ENCODE measurements around the gene TOP3A.

The TOP3A gene

GRCh38 chr17:18263885-18264682 is 50.7 kb downstream of the TOP3A start:
- no peak for DNase-seq (ENCODE audit: low read depth)
- TF ChIP-seq, protein P1, sequence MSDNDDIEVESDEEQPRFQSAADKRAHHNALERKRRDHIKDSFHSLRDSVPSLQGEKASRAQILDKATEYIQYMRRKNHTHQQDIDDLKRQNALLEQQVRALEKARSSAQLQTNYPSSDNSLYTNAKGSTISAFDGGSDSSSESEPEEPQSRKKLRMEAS (IDR thresholded peaks at IDR 0.05; ENCODE audit: low read depth, low read length), result no peak
- TF ChIP-seq, protein P2, sequence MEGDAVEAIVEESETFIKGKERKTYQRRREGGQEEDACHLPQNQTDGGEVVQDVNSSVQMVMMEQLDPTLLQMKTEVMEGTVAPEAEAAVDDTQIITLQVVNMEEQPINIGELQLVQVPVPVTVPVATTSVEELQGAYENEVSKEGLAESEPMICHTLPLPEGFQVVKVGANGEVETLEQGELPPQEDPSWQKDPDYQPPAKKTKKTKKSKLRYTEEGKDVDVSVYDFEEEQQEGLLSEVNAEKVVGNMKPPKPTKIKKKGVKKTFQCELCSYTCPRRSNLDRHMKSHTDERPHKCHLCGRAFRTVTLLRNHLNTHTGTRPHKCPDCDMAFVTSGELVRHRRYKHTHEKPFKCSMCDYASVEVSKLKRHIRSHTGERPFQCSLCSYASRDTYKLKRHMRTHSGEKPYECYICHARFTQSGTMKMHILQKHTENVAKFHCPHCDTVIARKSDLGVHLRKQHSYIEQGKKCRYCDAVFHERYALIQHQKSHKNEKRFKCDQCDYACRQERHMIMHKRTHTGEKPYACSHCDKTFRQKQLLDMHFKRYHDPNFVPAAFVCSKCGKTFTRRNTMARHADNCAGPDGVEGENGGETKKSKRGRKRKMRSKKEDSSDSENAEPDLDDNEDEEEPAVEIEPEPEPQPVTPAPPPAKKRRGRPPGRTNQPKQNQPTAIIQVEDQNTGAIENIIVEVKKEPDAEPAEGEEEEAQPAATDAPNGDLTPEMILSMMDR (IDR thresholded peaks at IDR 0.05; ENCODE audit: low read depth, low read length), result no peak
- TF ChIP-seq POLR2A (IDR thresholded peaks at IDR 0.05; ENCODE audit: extremely low read depth, insufficient read length), result no peak
- TF ChIP-seq MYC (IDR thresholded peaks at IDR 0.05; ENCODE audit: low read depth, low read length), result no peak
- H3K4me3 ChIP-seq (ENCODE audit: low read depth, low read length), result no peak overlapping the region

GRCh38 chr17:18262641-18263040 is 52.2 kb downstream of the TOP3A start:
- no peak for DNase-seq (ENCODE audit: low read depth)
- H3K4me3 ChIP-seq (ENCODE audit: low read depth, low read length), result no peak overlapping the region
- TF ChIP-seq, protein P1 (IDR thresholded peaks at IDR 0.05; ENCODE audit: low read depth, low read length), result no peak
- no peak for TF ChIP-seq POLR2A (IDR thresholded peaks at IDR 0.05; ENCODE audit: extremely low read depth, insufficient read length)

DNA sequence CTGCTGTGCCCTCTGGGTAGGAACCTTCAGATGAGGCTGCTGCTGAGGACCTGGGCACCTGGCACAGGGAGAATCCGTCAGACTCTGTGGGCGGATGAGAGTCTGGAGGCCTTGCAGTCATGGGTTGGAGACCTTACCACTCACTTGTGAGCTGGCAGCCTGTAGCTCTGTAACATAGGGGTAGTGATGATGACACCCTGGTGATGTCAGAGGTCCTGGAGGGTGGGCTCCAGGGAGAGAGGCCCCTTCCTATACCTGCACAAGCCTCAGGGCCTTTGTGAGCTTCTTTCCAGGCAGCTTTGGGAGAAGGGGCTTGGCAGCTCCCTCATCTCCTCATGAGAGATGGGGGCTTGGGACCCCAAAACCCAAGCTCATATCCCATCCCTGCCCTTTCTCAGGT is 52.7 kb downstream of the TOP3A start:
- no peak for DNase-seq (ENCODE audit: low read depth)
- no peak overlapping the region for H3K4me3 ChIP-seq (ENCODE audit: low read depth, low read length)
- TF ChIP-seq, protein P2 (IDR thresholded peaks at IDR 0.05; ENCODE audit: low read depth, low read length), result no peak
- TF ChIP-seq MYC (IDR thresholded peaks at IDR 0.05; ENCODE audit: low read depth, low read length) (no peak), POLR2A (IDR thresholded peaks at IDR 0.05; ENCODE audit: extremely low read depth, insufficient read length) (no peak)
- TF ChIP-seq, protein P1 (IDR thresholded peaks at IDR 0.05; ENCODE audit: low read depth, low read length), result no peak

DNA sequence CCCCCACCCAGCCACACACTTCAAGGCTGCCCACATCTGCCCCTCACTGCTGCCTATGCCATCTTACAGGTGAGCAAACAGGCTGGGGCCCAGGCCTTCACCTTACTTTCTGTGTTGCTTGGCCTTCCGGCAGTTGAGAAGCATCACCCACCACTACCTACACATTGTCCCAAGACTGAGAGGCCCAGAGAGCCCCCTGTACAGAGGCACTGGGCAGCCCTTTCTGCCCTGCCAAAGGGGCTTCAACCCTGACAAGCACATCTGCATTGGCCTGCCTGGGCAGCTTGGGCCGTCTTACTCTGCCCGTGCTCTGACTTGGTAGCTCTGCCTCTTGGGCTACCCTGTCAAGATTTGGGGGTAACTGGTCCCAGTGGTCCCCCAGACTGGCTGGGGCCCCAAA is 53.1 kb downstream of the TOP3A start:
- DNase-seq (ENCODE audit: low read depth), result no peak
- peak overlapping the region; percentile 67 for H3K4me3 ChIP-seq (ENCODE audit: low read depth, low read length)
- TF ChIP-seq, protein P1 (IDR thresholded peaks at IDR 0.05; ENCODE audit: low read depth, low read length), result no peak
- no peak for TF ChIP-seq POLR2A (IDR thresholded peaks at IDR 0.05; ENCODE audit: extremely low read depth, insufficient read length)
- TF ChIP-seq, protein P2 (IDR thresholded peaks at IDR 0.05; ENCODE audit: low read depth, low read length), result no peak
- no peak for TF ChIP-seq MYC (IDR thresholded peaks at IDR 0.05; ENCODE audit: low read depth, low read length)

DNA sequence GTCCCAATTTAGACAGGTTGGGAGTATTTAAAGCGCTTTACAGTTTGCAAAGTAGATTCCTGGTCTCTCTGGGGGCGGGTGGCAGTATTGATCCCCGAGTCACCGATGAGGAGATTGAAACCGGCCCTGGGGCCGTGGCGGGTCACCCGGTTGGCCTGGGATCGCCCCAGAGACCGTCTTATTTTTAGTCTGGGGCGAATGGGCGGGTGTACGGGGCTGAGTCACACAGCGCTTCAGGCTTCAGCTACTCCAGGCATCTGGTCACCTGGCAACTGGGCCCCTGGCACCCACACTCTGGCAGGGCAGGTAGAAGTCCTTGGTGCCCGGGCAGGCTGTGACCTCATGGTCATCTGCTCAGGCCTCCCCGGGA is 53.7 kb downstream of the TOP3A start:
- TF ChIP-seq, protein P1 (IDR thresholded peaks at IDR 0.05; ENCODE audit: low read depth, low read length), result no peak
- no peak for TF ChIP-seq MYC (IDR thresholded peaks at IDR 0.05; ENCODE audit: low read depth, low read length)
- TF ChIP-seq, protein P2 (IDR thresholded peaks at IDR 0.05; ENCODE audit: low read depth, low read length), result no peak
- peak overlapping the region; percentile 67 for H3K4me3 ChIP-seq (ENCODE audit: low read depth, low read length)
- peak; percentile 51 for DNase-seq (ENCODE audit: low read depth)

- peak within 1 kb of the TSS; percentile 67 for H3K4me3 ChIP-seq (ENCODE audit: low read depth, low read length)
- peak; percentile 95 for DNase-seq (ENCODE audit: low read depth)
- no peak; the same call in 1 of the 2 replicates for TF ChIP-seq MYC (IDR thresholded peaks at IDR 0.05; ENCODE audit: low read depth, low read length)
- TF ChIP-seq, protein P1 (IDR thresholded peaks at IDR 0.05; ENCODE audit: low read depth, low read length), result peak; percentile 37
These were observed 54.3 kb downstream of the TOP3A start, which contains the start of gene MIEF2 for GRCh38 chr17:18260332-18261145. TSS of gene MIEF2 (plus strand) at chr17:18260662. CDS start at chr17:18262721, 2,059 bp downstream.

Measured in NB4 (cell line).